K562 (cell line): ENCODE data around the gene FGFRL1. TPM values are rescaled to one million over a fixed set of nuclear protein-coding genes. Genes with fewer than 3 reads are reported as not detected.

ENCODE experiments used
- FIP1L1 ChIP-seq: fragments of 200-400 bp; formaldehyde crosslinking; IDR thresholded peaks from 2 replicates; pipeline ENCODE4 v1.6.1; 2018; ENCODE audit warnings: mild to moderate bottlenecking, low read depth, low read length; ENCODE audit not compliant: poor library complexity, severe bottlenecking
- JUNB ChIP-seq: fragments of 450-650 bp; formaldehyde crosslinking; conservative IDR thresholded peaks from 2 replicates; pipeline ENCODE4 v1.4.0; 2020; ENCODE audit warnings: mild to moderate bottlenecking
- NCOA6 ChIP-seq: fragments of 450-650 bp; IDR thresholded peaks from 2 replicates; pipeline ENCODE4 v1.6.1; 2017; ENCODE audit warnings: mild to moderate bottlenecking
- NFATC3 ChIP-seq: fragments of 450-650 bp; IDR thresholded peaks from 2 replicates; pipeline ENCODE4 v1.6.1; 2017; ENCODE audit warnings: mild to moderate bottlenecking
- NR2C1 ChIP-seq, 2 experiments: fragments of 450-650 bp; IDR thresholded peaks; 2 replicates each; pipeline ENCODE4 v1.6.1; 2017; ENCODE audit warnings: mild to moderate bottlenecking in 2 of 2, antibody characterized with exemption in 1 of 2, inconsistent platforms in 1 of 2, missing compliant biosample characterization in 1 of 2, missing genetic modification characterization in 1 of 2
- STAG1 ChIP-seq: sonication (generic); formaldehyde crosslinking; IDR thresholded peaks from 2 replicates; pipeline ENCODE4 v1.5.0; 2020; ENCODE audit warnings: missing genetic modification reagents, borderline replicate concordance
- XRCC5 ChIP-seq: fragments of 200-400 bp; formaldehyde crosslinking; IDR thresholded peaks from 2 replicates; pipeline ENCODE4 v1.6.1; 2017; ENCODE audit warnings: low read depth, mild to moderate bottlenecking, low read length
- ZNF408 ChIP-seq: fragments of 250-450 bp; sonication (Bioruptor Pico); IDR thresholded peaks from 2 replicates; pipeline ENCODE4 v1.4.0; 2020; ENCODE audit warnings: low read depth, mild to moderate bottlenecking, moderate library complexity
- polyA plus RNA-seq, 8 experiments: library from polyadenylated mRNA; depleted of rRNA in 4 of 8; stranded (reverse) in 5 of 8; unstranded in 3 of 8; fragments of >200 nt; fragmentation: Nextera tagmentation in 2 of 8; fragmentation: Illumina TruSeq in 1 of 8; extraction: Ambion mirVana in 2 of 8; extraction: Trizol in 1 of 8; gene quantifications; 2 replicates each; pipeline versions ENCODE4 v1.2.1 to v1.2.3, GENCODE V29; 2011 to 2014; ENCODE audit warnings: inconsistent platforms in 1 of 8, missing spikeins in 1 of 8
- total RNA-seq, 7 experiments: library from RNA; depleted of rRNA in 6 of 7; stranded (reverse); fragments of >200 nt in 6 of 7; fragmentation: Illumina TruSeq in 2 of 7; extraction: Trizol in 2 of 7; gene quantifications; 2 replicates each; pipeline versions ENCODE4 v1.2.1 to v1.2.3, GENCODE V29; 2011 to 2021; ENCODE audit warnings: low replicate concordance in 1 of 7
- TF ChIP-seq, protein P1 (sequence below): fragments of 250-450 bp; sonication (Bioruptor Pico); IDR thresholded peaks from 2 replicates; pipeline ENCODE4 v1.9.0; 2021; ENCODE audit warnings: mild to moderate bottlenecking
- TF ChIP-seq, protein P2 (sequence below): fragments of 450-650 bp; formaldehyde crosslinking; IDR thresholded peaks from 2 replicates; pipeline ENCODE4 v1.4.0; 2020; ENCODE audit warnings: mild to moderate bottlenecking, mixed read lengths
- TF ChIP-seq, protein P3 (sequence below): fragments of 450-650 bp; conservative IDR thresholded peaks from 2 replicates; pipeline ENCODE4 v1.6.1; 2016; ENCODE audit warnings: missing genetic modification characterization, low read depth, mild to moderate bottlenecking, control low read depth, missing compliant biosample characterization
- TF ChIP-seq, protein P4 (sequence below), 2 experiments: fragments of 200-800 bp in 1 of 2; sonication (Bioruptor generic) in 1 of 2; sonication (generic) in 1 of 2; formaldehyde crosslinking in 1 of 2; IDR thresholded peaks in 1 of 2; conservative IDR thresholded peaks in 1 of 2; 2 replicates each; pipeline versions ENCODE4 v1.5.0 to v1.6.1; 2016 to 2020; ENCODE audit warnings: missing compliant biosample characterization in 1 of 2, missing genetic modification characterization in 1 of 2, missing genetic modification reagents in 1 of 2
- TF ChIP-seq, protein P5 (sequence below), 3 experiments: fragments of 200-800 bp in 1 of 3; sonication (Bioruptor generic) in 1 of 3; sonication (generic) in 1 of 3; formaldehyde crosslinking in 1 of 3; IDR thresholded peaks; 2 replicates each; pipeline versions ENCODE4 v1.6.1 to v1.8.0; 2016 to 2022; ENCODE audit warnings: mild to moderate bottlenecking in 2 of 3, missing compliant biosample characterization in 2 of 3, missing genetic modification characterization in 2 of 3, missing genetic modification reagents in 1 of 3
- TF ChIP-seq, protein P6 (sequence below): sonication (generic); formaldehyde crosslinking; IDR thresholded peaks from 2 replicates; pipeline ENCODE4 v1.8.1; 2023; ENCODE audit warnings: mild to moderate bottlenecking, missing genetic modification reagents

FGFRL1 gene
- total and polyA plus RNA-seq, 9 of the 15 experiments (the other 6 are each of a cell fraction or from before 2014, with no cell fraction given): 0.34 to 49.9 (median 14.6) TPM

DNA sequence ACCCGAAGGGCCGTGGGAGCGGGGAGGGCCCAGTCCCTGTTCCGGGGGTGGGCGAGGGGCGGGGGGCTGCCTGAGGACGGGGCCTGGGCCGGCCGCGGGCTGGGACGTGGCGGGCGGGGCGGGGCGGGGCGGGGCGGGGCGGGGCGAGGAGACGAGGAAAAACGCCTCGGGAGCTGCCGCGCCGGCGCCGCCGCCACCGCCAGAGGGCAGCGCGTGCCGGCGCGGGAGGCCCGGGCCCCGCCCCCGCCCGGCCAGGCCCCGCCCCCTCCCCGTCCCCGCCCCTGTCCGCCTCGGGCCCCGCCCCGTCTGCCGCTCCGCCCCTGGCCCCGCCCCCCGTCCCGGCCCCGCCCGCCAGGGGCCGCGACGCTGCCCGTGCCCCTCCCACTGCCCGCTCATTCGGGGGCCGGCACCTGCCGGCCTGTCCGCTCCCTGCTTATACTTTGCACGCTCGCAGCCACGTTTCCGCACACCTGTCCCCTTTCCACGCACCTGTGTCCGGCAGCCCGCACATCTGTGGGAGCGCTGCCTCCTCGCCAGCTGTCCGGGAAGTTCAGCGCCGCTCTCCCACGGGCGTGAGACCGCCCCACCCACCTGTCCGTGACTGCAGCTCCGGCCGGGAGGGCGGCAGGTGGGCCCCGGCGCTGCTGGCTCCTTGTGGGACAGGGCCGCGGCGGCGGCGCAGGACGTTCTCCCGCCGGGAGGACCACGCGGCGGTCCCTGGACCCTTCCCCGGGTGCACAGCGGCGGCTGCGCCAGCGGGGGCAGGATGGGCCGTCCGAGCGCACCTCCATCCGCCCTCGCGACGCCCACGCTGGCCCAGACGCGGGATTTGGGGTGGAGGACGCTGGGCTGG, 1.7 kb upstream of the FGFRL1 start (continued):
- peak; percentile 26; the same call in 1 of the 2 replicates for TF ChIP-seq NCOA6
- TF ChIP-seq, protein P1, sequence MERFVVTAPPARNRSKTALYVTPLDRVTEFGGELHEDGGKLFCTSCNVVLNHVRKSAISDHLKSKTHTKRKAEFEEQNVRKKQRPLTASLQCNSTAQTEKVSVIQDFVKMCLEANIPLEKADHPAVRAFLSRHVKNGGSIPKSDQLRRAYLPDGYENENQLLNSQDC (CRISPR knock-in tag): no peak
- TF ChIP-seq FIP1L1: peak; percentile 30
- no peak for TF ChIP-seq NFATC3
- TF ChIP-seq XRCC5: no peak
- no peak for TF ChIP-seq JUNB
- TF ChIP-seq NR2C1 (IDR thresholded peaks at IDR 0.05): no peak
- TF ChIP-seq NR2C1 (tag; IDR thresholded peaks at IDR 0.05): no peak
- TF ChIP-seq STAG1: 0 out of 2 replicates have a peak, but pooled peaks have one; percentile 26
- TF ChIP-seq, protein P2, sequence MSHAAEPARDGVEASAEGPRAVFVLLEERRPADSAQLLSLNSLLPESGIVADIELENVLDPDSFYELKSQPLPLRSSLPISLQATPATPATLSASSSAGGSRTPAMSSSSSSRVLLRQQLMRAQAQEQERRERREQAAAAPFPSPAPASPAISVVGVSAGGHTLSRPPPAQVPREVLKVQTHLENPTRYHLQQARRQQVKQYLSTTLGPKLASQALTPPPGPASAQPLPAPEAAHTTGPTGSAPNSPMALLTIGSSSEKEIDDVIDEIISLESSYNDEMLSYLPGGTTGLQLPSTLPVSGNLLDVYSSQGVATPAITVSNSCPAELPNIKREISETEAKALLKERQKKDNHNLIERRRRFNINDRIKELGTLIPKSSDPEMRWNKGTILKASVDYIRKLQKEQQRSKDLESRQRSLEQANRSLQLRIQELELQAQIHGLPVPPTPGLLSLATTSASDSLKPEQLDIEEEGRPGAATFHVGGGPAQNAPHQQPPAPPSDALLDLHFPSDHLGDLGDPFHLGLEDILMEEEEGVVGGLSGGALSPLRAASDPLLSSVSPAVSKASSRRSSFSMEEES (CRISPR knock-in tag): no peak
- TF ChIP-seq, protein P3, sequence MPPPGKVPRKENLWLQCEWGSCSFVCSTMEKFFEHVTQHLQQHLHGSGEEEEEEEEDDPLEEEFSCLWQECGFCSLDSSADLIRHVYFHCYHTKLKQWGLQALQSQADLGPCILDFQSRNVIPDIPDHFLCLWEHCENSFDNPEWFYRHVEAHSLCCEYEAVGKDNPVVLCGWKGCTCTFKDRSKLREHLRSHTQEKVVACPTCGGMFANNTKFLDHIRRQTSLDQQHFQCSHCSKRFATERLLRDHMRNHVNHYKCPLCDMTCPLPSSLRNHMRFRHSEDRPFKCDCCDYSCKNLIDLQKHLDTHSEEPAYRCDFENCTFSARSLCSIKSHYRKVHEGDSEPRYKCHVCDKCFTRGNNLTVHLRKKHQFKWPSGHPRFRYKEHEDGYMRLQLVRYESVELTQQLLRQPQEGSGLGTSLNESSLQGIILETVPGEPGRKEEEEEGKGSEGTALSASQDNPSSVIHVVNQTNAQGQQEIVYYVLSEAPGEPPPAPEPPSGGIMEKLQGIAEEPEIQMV (tag): no peak
- no peak for TF ChIP-seq ZNF408 (CRISPR knock-in tag)
- TF ChIP-seq, protein P4, sequence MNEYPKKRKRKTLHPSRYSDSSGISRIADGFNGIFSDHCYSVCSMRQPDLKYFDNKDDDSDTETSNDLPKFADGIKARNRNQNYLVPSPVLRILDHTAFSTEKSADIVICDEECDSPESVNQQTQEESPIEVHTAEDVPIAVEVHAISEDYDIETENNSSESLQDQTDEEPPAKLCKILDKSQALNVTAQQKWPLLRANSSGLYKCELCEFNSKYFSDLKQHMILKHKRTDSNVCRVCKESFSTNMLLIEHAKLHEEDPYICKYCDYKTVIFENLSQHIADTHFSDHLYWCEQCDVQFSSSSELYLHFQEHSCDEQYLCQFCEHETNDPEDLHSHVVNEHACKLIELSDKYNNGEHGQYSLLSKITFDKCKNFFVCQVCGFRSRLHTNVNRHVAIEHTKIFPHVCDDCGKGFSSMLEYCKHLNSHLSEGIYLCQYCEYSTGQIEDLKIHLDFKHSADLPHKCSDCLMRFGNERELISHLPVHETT (CRISPR knock-in tag; conservative IDR thresholded peaks at IDR 0.05 in 1 of 2, IDR thresholded peaks at IDR 0.05 in 1 of 2): peak in 1 of 2 experiments; percentile 73; a peak in 1 of 4 replicates
- TF ChIP-seq, protein P5, sequence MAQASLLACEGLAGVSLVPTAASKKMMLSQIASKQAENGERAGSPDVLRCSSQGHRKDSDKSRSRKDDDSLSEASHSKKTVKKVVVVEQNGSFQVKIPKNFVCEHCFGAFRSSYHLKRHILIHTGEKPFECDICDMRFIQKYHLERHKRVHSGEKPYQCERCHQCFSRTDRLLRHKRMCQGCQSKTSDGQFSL (CRISPR knock-in tag; IDR thresholded peaks at IDR 0.05): peak; percentile 36; the same call in 1 of the 2 replicates
- TF ChIP-seq, protein P5 (tag; IDR thresholded peaks at IDR 0.05): no peak
- TF ChIP-seq, protein P6, sequence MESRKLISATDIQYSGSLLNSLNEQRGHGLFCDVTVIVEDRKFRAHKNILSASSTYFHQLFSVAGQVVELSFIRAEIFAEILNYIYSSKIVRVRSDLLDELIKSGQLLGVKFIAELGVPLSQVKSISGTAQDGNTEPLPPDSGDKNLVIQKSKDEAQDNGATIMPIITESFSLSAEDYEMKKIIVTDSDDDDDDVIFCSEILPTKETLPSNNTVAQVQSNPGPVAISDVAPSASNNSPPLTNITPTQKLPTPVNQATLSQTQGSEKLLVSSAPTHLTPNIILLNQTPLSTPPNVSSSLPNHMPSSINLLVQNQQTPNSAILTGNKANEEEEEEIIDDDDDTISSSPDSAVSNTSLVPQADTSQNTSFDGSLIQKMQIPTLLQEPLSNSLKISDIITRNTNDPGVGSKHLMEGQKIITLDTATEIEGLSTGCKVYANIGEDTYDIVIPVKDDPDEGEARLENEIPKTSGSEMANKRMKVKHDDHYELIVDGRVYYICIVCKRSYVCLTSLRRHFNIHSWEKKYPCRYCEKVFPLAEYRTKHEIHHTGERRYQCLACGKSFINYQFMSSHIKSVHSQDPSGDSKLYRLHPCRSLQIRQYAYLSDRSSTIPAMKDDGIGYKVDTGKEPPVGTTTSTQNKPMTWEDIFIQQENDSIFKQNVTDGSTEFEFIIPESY (CRISPR knock-in tag): 0 out of 2 replicates have a peak, but pooled peaks have one; percentile 37
